HG03095 (cell line): ENCODE measurements around the gene PTPN21.

Experiments
- ATAC-seq: cut with Tn5 transposase; IDR thresholded peaks from one replicate; pipeline ENCODE4 v1.9.1; 2021; ENCODE audit warnings: moderate library complexity; ENCODE audit not compliant: unreplicated experiment

PTPN21 gene

GRCh38 chr14:88554457-88555286 lies at the start of gene PTPN21:
TSS of gene PTPN21 (minus strand) at chr14:88555007. CDS start at chr14:88550417, 4,590 bp downstream.
- ATAC-seq: no peak

GRCh38 chr14:88604212-88604611 lies 49.4 kb upstream of the PTPN21 start:
- no peak for ATAC-seq

- ATAC-seq: peak; percentile 87
These were observed 45.1 kb upstream of the PTPN21 start for GRCh38 chr14:88599761-88600439.

GRCh38 chr14:88599326-88599725 lies 44.5 kb upstream of the PTPN21 start:
- ATAC-seq: peak; percentile 41

GRCh38 chr14:88598097-88598675 lies 43.4 kb upstream of the PTPN21 start:
- ATAC-seq: no peak

GRCh38 chr14:88597601-88598000 lies 42.8 kb upstream of the PTPN21 start:
- ATAC-seq: no peak

GRCh38 chr14:88597038-88597437 lies 42.2 kb upstream of the PTPN21 start:
- ATAC-seq: no peak

GRCh38 chr14:88592031-88592430 lies 37.2 kb upstream of the PTPN21 start:
- ATAC-seq: no peak

- no peak for ATAC-seq
These were observed 35.4 kb upstream of the PTPN21 start for GRCh38 chr14:88590173-88590572.

- ATAC-seq: no peak
These were observed 33.3 kb upstream of the PTPN21 start for GRCh38 chr14:88588081-88588480.

- ATAC-seq: no peak
These were observed 29.6 kb upstream of the PTPN21 start for GRCh38 chr14:88584451-88584850.

- ATAC-seq: no peak
These were observed 21.4 kb upstream of the PTPN21 start for GRCh38 chr14:88576222-88576621.

GRCh38 chr14:88572117-88572516 lies 17.3 kb upstream of the PTPN21 start:
- no peak for ATAC-seq

- no peak for ATAC-seq
These were observed 13.4 kb upstream of the PTPN21 start for GRCh38 chr14:88568196-88568595.

- no peak for ATAC-seq
These were observed 10.6 kb upstream of the PTPN21 start for GRCh38 chr14:88565427-88565826.

GRCh38 chr14:88563845-88564244 lies 9.0 kb upstream of the PTPN21 start:
- ATAC-seq: no peak

- peak; percentile 92 for ATAC-seq
These were observed 8.3 kb upstream of the PTPN21 start, which contains the start of gene ZC3H14 for GRCh38 chr14:88562831-88563686. TSS of gene ZC3H14 (plus strand) at chr14:88563037. CDS start at chr14:88563134, 97 bp downstream.

- no peak for ATAC-seq
These were observed 7.7 kb upstream of the PTPN21 start for GRCh38 chr14:88562532-88562830.

GRCh38 chr14:88559852-88560251 lies 5.0 kb upstream of the PTPN21 start:
- no peak for ATAC-seq

- no peak for ATAC-seq
These were observed 1.8 kb upstream of the PTPN21 start for GRCh38 chr14:88556581-88556980.

GRCh38 chr14:88553886-88554456 lies 836 bp downstream of the PTPN21 start:
- ATAC-seq: no peak
